NCI-H1417 (cell line): ENCODE measurements around the gene MRS2.
"Not testable (repeated sequence)": the region's sequence is repeated elsewhere in the genome, so short reads cannot be mapped to it uniquely, and the experiment has no call there.

Experiments used
- DNase-seq, 3 experiments: peaks; one replicate each; lab custom pipeline; 2025; lab: John Stamatoyannopoulos, UW

The MRS2 gene

GRCh38 chr6:24391208-24391607, 11.5 kb upstream of the MRS2 start:
- DNase-seq, result no peak

GRCh38 chr6:24391756-24392405, 10.9 kb upstream of the MRS2 start:
- DNase-seq, result no peak

GRCh38 chr6:24394061-24394779, 8.5 kb upstream of the MRS2 start:
- DNase-seq, result no peak

GRCh38 chr6:24394780-24395437, 7.8 kb upstream of the MRS2 start:
- DNase-seq, result no peak

- DNase-seq, result no peak
Measured at GRCh38 chr6:24396824-24397223, 5.9 kb upstream of the MRS2 start.

- DNase-seq, result no peak
Measured at GRCh38 chr6:24397631-24398030, 5.1 kb upstream of the MRS2 start.

GRCh38 chr6:24400045-24401039, 2.4 kb upstream of the MRS2 start:
- DNase-seq, result not testable (repeated sequence)

GRCh38 chr6:24401458-24401857, 1.3 kb upstream of the MRS2 start:
- DNase-seq, result no peak

GRCh38 chr6:24403501-24403824, 727 bp downstream of the MRS2 start:
- DNase-seq, result no peak

GRCh38 chr6:24405262-24405661, 2.5 kb downstream of the MRS2 start:
- DNase-seq, result no peak

- DNase-seq, result no peak
Measured at GRCh38 chr6:24408719-24409410, 6.1 kb downstream of the MRS2 start.

GRCh38 chr6:24410622-24411021, 7.9 kb downstream of the MRS2 start:
- DNase-seq, result no peak

GRCh38 chr6:24412294-24412693, 9.6 kb downstream of the MRS2 start:
- no peak for DNase-seq

- DNase-seq, result not testable (repeated sequence)
Measured at GRCh38 chr6:24414531-24414930, 11.8 kb downstream of the MRS2 start.

GRCh38 chr6:24415753-24416152, 13.0 kb downstream of the MRS2 start:
- DNase-seq, result no peak

GRCh38 chr6:24419526-24419925, 16.8 kb downstream of the MRS2 start:
- DNase-seq, result no peak

- no peak for DNase-seq
Measured at GRCh38 chr6:24425091-24425490, 22.4 kb downstream of the MRS2 start.

GRCh38 chr6:24426729-24427446, 24.2 kb downstream of the MRS2 start:
- peak in 1 of 3 experiments; percentile 9 for DNase-seq

GRCh38 chr6:24428615-24429014, 25.9 kb downstream of the MRS2 start:
- DNase-seq, result no peak

- no peak for DNase-seq
Measured at GRCh38 chr6:24429146-24429545, 26.4 kb downstream of the MRS2 start.

GRCh38 chr6:24430086-24430485, 27.4 kb downstream of the MRS2 start:
- DNase-seq, result no peak
